Measurements from ENCODE around the gene TGFBR3L. TPM values are rescaled to one million over a fixed set of nuclear protein-coding genes. Genes with fewer than 3 reads are reported as not detected.

The TGFBR3L gene
- total and polyA plus RNA-seq, 2 experiments from 2014 or later: 1.7 to 7.0 TPM

DNA sequence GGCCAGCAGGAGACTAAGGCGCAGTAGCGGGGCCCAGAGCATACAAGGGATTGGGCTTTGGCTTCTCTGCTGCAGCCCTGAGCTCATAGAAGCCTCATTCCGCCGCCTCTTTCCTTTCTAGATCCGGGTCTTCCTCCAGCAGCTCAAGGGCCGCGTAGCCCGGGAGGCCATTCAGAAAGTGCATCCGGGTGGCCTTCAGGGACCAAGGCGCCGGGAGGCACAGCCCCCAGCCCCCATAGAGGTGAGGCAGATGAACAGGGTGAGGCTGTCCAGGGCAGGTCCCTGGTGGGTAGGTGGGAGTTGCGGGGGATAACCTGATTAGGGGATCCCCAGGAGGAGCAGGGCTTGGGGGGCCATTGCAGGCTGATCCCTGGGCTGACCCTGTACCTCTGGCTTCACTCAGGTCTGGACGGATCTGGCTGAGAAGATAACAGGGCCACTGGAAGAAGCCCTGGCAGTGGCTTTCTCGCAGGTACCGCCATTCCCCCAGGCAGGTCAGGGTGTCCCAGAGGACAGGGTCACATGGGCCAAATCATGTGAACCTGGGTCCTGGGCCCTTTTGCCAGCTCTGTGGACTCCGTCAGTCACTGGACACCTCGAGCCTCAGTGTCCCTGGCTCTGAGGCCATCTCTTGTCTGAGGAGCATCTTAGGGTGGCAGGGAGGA lies 6.8 kb downstream of the TGFBR3L start:
- ATAC-seq (no peak), DNase-seq (ENCODE audit: low spot score) (no peak)
- Histone ChIP-seq H4K20me1 (replicated peaks; ENCODE audit: insufficient read depth) (peaks cover 9% of the 10 kb centered on the region; the same call in 1 of the 2 replicates), H3K27ac (ENCODE audit: low read depth) (no peak overlapping the region), H2AFZ (no peak overlapping the region), H3K4me1 (ENCODE audit: insufficient read depth) (peaks cover under 1% of the 10 kb centered on the region; the same call in 1 of the 2 replicates), H3K27me3 (ENCODE audit: insufficient read depth) (peaks cover 29% of the 10 kb centered on the region), H3K79me2 (replicated peaks; ENCODE audit: insufficient read depth) (no peaks in the 10 kb centered on the region), H3F3A (replicated peaks; ENCODE audit: low read depth) (peaks cover 30% of the 10 kb centered on the region), H3K4me3 (peak overlapping the region; percentile 53), H3K36me3 (ENCODE audit: insufficient read depth) (no peaks in the 10 kb centered on the region), H3K4me2 (peak overlapping the region; percentile 75), H3K9me2 (ENCODE audit: insufficient read depth) (no peaks in the 10 kb centered on the region)
- peaks cover 41% of the 10 kb centered on the region for H3K27me3 Mint-ChIP-seq (ENCODE audit: insufficient read depth, low read depth, poor library complexity)
- TF ChIP-seq, protein P1, sequence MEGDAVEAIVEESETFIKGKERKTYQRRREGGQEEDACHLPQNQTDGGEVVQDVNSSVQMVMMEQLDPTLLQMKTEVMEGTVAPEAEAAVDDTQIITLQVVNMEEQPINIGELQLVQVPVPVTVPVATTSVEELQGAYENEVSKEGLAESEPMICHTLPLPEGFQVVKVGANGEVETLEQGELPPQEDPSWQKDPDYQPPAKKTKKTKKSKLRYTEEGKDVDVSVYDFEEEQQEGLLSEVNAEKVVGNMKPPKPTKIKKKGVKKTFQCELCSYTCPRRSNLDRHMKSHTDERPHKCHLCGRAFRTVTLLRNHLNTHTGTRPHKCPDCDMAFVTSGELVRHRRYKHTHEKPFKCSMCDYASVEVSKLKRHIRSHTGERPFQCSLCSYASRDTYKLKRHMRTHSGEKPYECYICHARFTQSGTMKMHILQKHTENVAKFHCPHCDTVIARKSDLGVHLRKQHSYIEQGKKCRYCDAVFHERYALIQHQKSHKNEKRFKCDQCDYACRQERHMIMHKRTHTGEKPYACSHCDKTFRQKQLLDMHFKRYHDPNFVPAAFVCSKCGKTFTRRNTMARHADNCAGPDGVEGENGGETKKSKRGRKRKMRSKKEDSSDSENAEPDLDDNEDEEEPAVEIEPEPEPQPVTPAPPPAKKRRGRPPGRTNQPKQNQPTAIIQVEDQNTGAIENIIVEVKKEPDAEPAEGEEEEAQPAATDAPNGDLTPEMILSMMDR (conservative IDR thresholded peaks at IDR 0.05; ENCODE audit: low read depth in 2 of 2): no peak
- TF ChIP-seq EZH2phosphoT487 (IDR thresholded peaks at IDR 0.05; ENCODE audit: unreplicated experiment) (no peak), EZH2 (IDR thresholded peaks at IDR 0.05; ENCODE audit: low read depth, unreplicated experiment) (no peak)
- TF ChIP-seq, protein P2, sequence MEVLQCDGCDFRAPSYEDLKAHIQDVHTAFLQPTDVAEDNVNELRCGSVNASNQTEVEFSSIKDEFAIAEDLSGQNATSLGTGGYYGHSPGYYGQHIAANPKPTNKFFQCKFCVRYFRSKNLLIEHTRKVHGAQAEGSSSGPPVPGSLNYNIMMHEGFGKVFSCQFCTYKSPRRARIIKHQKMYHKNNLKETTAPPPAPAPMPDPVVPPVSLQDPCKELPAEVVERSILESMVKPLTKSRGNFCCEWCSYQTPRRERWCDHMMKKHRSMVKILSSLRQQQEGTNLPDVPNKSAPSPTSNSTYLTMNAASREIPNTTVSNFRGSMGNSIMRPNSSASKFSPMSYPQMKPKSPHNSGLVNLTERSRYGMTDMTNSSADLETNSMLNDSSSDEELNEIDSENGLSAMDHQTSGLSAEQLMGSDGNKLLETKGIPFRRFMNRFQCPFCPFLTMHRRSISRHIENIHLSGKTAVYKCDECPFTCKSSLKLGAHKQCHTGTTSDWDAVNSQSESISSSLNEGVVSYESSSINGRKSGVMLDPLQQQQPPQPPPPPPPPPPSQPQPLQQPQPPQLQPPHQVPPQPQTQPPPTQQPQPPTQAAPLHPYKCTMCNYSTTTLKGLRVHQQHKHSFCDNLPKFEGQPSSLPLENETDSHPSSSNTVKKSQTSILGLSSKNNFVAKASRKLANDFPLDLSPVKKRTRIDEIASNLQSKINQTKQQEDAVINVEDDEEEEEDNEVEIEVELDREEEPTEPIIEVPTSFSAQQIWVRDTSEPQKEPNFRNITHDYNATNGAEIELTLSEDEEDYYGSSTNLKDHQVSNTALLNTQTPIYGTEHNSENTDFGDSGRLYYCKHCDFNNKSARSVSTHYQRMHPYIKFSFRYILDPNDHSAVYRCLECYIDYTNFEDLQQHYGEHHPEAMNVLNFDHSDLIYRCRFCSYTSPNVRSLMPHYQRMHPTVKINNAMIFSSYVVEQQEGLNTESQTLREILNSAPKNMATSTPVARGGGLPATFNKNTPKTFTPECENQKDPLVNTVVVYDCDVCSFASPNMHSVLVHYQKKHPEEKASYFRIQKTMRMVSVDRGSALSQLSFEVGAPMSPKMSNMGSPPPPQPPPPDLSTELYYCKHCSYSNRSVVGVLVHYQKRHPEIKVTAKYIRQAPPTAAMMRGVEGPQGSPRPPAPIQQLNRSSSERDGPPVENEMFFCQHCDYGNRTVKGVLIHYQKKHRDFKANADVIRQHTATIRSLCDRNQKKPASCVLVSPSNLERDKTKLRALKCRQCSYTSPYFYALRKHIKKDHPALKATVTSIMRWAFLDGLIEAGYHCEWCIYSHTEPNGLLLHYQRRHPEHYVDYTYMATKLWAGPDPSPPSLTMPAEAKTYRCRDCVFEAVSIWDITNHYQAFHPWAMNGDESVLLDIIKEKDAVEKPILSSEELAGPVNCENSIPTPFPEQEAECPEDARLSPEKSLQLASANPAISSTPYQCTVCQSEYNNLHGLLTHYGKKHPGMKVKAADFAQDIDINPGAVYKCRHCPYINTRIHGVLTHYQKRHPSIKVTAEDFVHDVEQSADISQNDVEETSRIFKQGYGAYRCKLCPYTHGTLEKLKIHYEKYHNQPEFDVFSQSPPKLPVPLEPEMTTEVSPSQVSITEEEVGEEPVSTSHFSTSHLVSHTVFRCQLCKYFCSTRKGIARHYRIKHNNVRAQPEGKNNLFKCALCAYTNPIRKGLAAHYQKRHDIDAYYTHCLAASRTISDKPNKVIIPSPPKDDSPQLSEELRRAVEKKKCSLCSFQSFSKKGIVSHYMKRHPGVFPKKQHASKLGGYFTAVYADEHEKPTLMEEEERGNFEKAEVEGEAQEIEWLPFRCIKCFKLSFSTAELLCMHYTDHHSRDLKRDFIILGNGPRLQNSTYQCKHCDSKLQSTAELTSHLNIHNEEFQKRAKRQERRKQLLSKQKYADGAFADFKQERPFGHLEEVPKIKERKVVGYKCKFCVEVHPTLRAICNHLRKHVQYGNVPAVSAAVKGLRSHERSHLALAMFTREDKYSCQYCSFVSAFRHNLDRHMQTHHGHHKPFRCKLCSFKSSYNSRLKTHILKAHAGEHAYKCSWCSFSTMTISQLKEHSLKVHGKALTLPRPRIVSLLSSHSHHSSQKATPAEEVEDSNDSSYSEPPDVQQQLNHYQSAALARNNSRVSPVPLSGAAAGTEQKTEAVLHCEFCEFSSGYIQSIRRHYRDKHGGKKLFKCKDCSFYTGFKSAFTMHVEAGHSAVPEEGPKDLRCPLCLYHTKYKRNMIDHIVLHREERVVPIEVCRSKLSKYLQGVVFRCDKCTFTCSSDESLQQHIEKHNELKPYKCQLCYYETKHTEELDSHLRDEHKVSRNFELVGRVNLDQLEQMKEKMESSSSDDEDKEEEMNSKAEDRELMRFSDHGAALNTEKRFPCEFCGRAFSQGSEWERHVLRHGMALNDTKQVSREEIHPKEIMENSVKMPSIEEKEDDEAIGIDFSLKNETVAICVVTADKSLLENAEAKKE (CRISPR knock-in tag; IDR thresholded peaks at IDR 0.05): no peak
- TF ChIP-seq, protein P3, sequence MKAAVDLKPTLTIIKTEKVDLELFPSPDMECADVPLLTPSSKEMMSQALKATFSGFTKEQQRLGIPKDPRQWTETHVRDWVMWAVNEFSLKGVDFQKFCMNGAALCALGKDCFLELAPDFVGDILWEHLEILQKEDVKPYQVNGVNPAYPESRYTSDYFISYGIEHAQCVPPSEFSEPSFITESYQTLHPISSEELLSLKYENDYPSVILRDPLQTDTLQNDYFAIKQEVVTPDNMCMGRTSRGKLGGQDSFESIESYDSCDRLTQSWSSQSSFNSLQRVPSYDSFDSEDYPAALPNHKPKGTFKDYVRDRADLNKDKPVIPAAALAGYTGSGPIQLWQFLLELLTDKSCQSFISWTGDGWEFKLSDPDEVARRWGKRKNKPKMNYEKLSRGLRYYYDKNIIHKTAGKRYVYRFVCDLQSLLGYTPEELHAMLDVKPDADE (IDR thresholded peaks at IDR 0.05): no peak
- H3K4me3 Mint-ChIP-seq: peak overlapping the region; percentile 74
- H3K9me3 Mint-ChIP-seq: peaks cover 2% of the 10 kb centered on the region; the same call in 1 of the 3 replicates
- peaks cover 14% of the 10 kb centered on the region; the same call in 2 of the 3 replicates for H3K4me1 Mint-ChIP-seq
- no peak overlapping the region for H3K27ac Mint-ChIP-seq
- H3K36me3 Mint-ChIP-seq (ENCODE audit: low read depth): peaks cover 13% of the 10 kb centered on the region; the same call in 1 of the 3 replicates

Data from GM23338 (cell line).